Uterus (tissue), 4 donors: ENCODE data around the gene ANKRD6. TPM values are rescaled to one million over a fixed set of nuclear protein-coding genes. Genes with fewer than 3 reads are reported as not detected.

Source experiments
- DNase-seq, 2 donors: peaks; one replicate each; pipeline ENCODE4 v3.0.0-alpha.2; 2019 to 2020
- H3K27ac ChIP-seq, 2 donors: fragments of 200-600 bp; sonication (generic); 1 replicate in 1 of 2; 2 replicates in 1 of 2; pipeline ENCODE4 v1.5.1; 2016 to 2018
- H3K27me3 ChIP-seq, 2 donors: fragments of 200-600 bp; sonication (generic); one replicate each; pipeline ENCODE4 v1.5.1; 2018 to 2019; ENCODE audit warnings: control low read depth in 1 of 2
- H3K36me3 ChIP-seq, 2 donors: fragments of 200-600 bp; sonication (generic); one replicate each; pipeline ENCODE4 v1.5.1; 2019; ENCODE audit warnings: control low read depth in 1 of 2
- H3K4me1 ChIP-seq, 2 donors: fragments of 200-600 bp; sonication (generic); one replicate each; pipeline ENCODE4 v1.5.1; 2018 to 2019; ENCODE audit warnings: control low read depth in 1 of 2
- H3K4me3 ChIP-seq, 2 donors: fragments of 200-600 bp; sonication (generic); 1 replicate in 1 of 2; 2 replicates in 1 of 2; pipeline ENCODE4 v1.5.1; 2018 to 2019; ENCODE audit warnings: mild to moderate bottlenecking in 1 of 2
- H3K9me3 ChIP-seq, 2 donors: fragments of 200-600 bp; sonication (generic); one replicate each; pipeline ENCODE4 v1.5.1; 2019; ENCODE audit warnings: control low read depth in 1 of 2
- CTCF ChIP-seq, 4 experiments: fragments of 200-600 bp in 2 of 4; fragments of 450-650 bp in 2 of 4; sonication (generic) in 2 of 4; IDR thresholded peaks; one replicate each; pipeline ENCODE4 v1.5.1; 2016 to 2019; ENCODE audit warnings: antibody characterized with exemption in 4 of 4, mild to moderate bottlenecking in 2 of 4, moderate library complexity in 1 of 4
- POLR2A ChIP-seq, 2 donors: fragments of 450-650 bp; IDR thresholded peaks; one replicate each; pipeline ENCODE4 v1.6.1; 2016; ENCODE audit warnings: antibody characterized with exemption in 2 of 2, mild to moderate bottlenecking in 1 of 2, moderate library complexity in 1 of 2
- intact Hi-C: fragments of 100-400 bp; cut with DNase I; formaldehyde crosslinking; loops from one replicate; pipeline ENCODE4 v1.15.1; 2023; ENCODE audit warnings: low total_unique reads
- total RNA-seq, 4 donors: library from RNA; depleted of rRNA in 3 of 4; stranded (reverse); fragments of >200 nt in 3 of 4; gene quantifications; one replicate each; pipeline versions ENCODE4 v1.1.0 to v1.2.4, GENCODE V29; 2014 to 2023
- donor health status: DM: yes; HTN: yes; CAD: no.

The ANKRD6 gene
- total RNA-seq, 4 donors from 2014 or later: 6.7 to 32.6 (median 24.5) TPM

- Histone ChIP-seq H3K4me3 (no peak overlapping the region), H3K9me3 (no peaks in the 10 kb centered on the region), H3K27me3 (no peaks in the 10 kb centered on the region), H3K4me1 (peaks cover 0 to 4% of the 10 kb centered on the region in 2 donors), H3K36me3 (no peaks in the 10 kb centered on the region), H3K27ac (no peak overlapping the region)
- intact Hi-C loops: no loop called here
- no peak for DNase-seq
- no peak for TF ChIP-seq CTCF (IDR thresholded peaks at IDR 0.05)
- TF ChIP-seq POLR2A (IDR thresholded peaks at IDR 0.05): no peak
Measured at GRCh38 chr6:89563866-89564265, 130.9 kb downstream of the ANKRD6 start.

- peak overlapping the region; percentile 37 to 51 for H3K27ac ChIP-seq
- no peaks in the 10 kb centered on the region for H3K27me3 ChIP-seq
- peaks cover 0 to 4% of the 10 kb centered on the region in 2 donors for H3K4me1 ChIP-seq
- intact Hi-C loops: no loop called here
- TF ChIP-seq POLR2A (IDR thresholded peaks at IDR 0.05) (no peak), CTCF (IDR thresholded peaks at IDR 0.05) (no peak)
- DNase-seq: peak; percentile 24 to 34
- H3K4me3 ChIP-seq: no peak overlapping the region
- no peaks in the 10 kb centered on the region for H3K9me3 ChIP-seq
- no peaks in the 10 kb centered on the region for H3K36me3 ChIP-seq
Measured at GRCh38 chr6:89564752-89565427, 131.9 kb downstream of the ANKRD6 start.

GRCh38 chr6:89566008-89566800 lies 133.3 kb downstream of the ANKRD6 start:
- Histone ChIP-seq H3K4me3 (no peak overlapping the region), H3K27me3 (no peaks in the 10 kb centered on the region), H3K9me3 (no peaks in the 10 kb centered on the region), H3K27ac (no peak overlapping the region), H3K4me1 (peaks cover 0 to 4% of the 10 kb centered on the region in 2 donors), H3K36me3 (no peaks in the 10 kb centered on the region)
- intact Hi-C loops: no loop called here
- no peak for TF ChIP-seq POLR2A (IDR thresholded peaks at IDR 0.05)
- TF ChIP-seq CTCF (IDR thresholded peaks at IDR 0.05): no peak
- no peak for DNase-seq

GRCh38 chr6:89566930-89567629 lies 134.1 kb downstream of the ANKRD6 start:
- H3K36me3 ChIP-seq: no peaks in the 10 kb centered on the region
- H3K4me1 ChIP-seq: peaks cover 0 to 4% of the 10 kb centered on the region in 2 donors
- no peak overlapping the region for H3K27ac ChIP-seq
- H3K9me3 ChIP-seq: no peaks in the 10 kb centered on the region
- no peak for DNase-seq
- H3K4me3 ChIP-seq: no peak overlapping the region
- H3K27me3 ChIP-seq: no peaks in the 10 kb centered on the region
- intact Hi-C loops: no loop called here
- TF ChIP-seq CTCF (IDR thresholded peaks at IDR 0.05) (no peak), POLR2A (IDR thresholded peaks at IDR 0.05) (no peak)
